Epidermal melanocyte (primary cell): Measurements from ENCODE around the gene DSTN.

Experiments used
- DNase-seq: peaks from one replicate; pipeline ENCODE4 v3.0.0; 2011; ENCODE audit warnings: low spot score; ENCODE audit not compliant: insufficient read length

Gene DSTN

GRCh38 chr20:17636523-17637412 lies 66.9 kb downstream of the DSTN start:
- DNase-seq = no peak

GRCh38 chr20:17637413-17637780 lies 67.5 kb downstream of the DSTN start:
- DNase-seq = no peak

- DNase-seq = no peak
Observed at GRCh38 chr20:17637985-17638640, 68.2 kb downstream of the DSTN start.

- no peak for DNase-seq
Observed at GRCh38 chr20:17638835-17639407, 69.0 kb downstream of the DSTN start.

GRCh38 chr20:17640146-17640874 lies 70.4 kb downstream of the DSTN start:
- DNase-seq = no peak

GRCh38 chr20:17640875-17641378 lies 71.1 kb downstream of the DSTN start:
- no peak for DNase-seq

GRCh38 chr20:17641520-17641964 lies 71.7 kb downstream of the DSTN start:
- DNase-seq = no peak

- no peak for DNase-seq
Observed at GRCh38 chr20:17641993-17642392, 72.1 kb downstream of the DSTN start.

GRCh38 chr20:17642404-17643269 lies 72.8 kb downstream of the DSTN start:
- no peak for DNase-seq

- no peak for DNase-seq
Observed at GRCh38 chr20:17643531-17644188, 73.8 kb downstream of the DSTN start.

- DNase-seq = no peak
Observed at GRCh38 chr20:17644451-17644850, 74.6 kb downstream of the DSTN start.

- no peak for DNase-seq
Observed at GRCh38 chr20:17645010-17645409, 75.1 kb downstream of the DSTN start.

- DNase-seq = no peak
Observed at GRCh38 chr20:17645546-17646208, 75.8 kb downstream of the DSTN start.

GRCh38 chr20:17646209-17646960 lies 76.5 kb downstream of the DSTN start:
- no peak for DNase-seq

- DNase-seq = no peak
Observed at GRCh38 chr20:17646961-17647301, 77.1 kb downstream of the DSTN start.

- DNase-seq = no peak
Observed at GRCh38 chr20:17647391-17648314, 77.8 kb downstream of the DSTN start.

GRCh38 chr20:17648315-17648646 lies 78.4 kb downstream of the DSTN start:
- DNase-seq = no peak
